OCI-LY3 (cell line): Measurements from ENCODE around the gene CTAG1B.

Experiments
- H2AFZ ChIP-seq: fragments of 200-600, 300-600 bp; shearing (Covaris generic); 2 replicates; pipeline ENCODE4 v1.6.0; 2014; ENCODE audit warnings: antibody characterized with exemption, low read depth, low read length
- H3K27ac ChIP-seq: fragments of 200-600, 300-600 bp; sonication (generic); 2 replicates; pipeline ENCODE4 v1.5.1; 2014; ENCODE audit warnings: mild to moderate bottlenecking, low read length, moderate library complexity, mixed read lengths
- H3K27me3 ChIP-seq: fragments of 200-600, 300-600 bp; sonication (generic); 2 replicates; pipeline ENCODE4 v1.6.1; 2014; ENCODE audit warnings: low read depth, low read length, mixed read lengths
- H3K36me3 ChIP-seq: fragments of 200-600, 300-600 bp; sonication (generic); replicated peaks from 2 replicates; pipeline ENCODE3; 2014; ENCODE audit warnings: low read depth, low read length, mixed read lengths
- H3K4me1 ChIP-seq: fragments of 300-600, 200-600 bp; sonication (generic); 2 replicates; pipeline ENCODE4 v1.6.1; 2014; ENCODE audit warnings: low read length, mixed read lengths
- H3K4me2 ChIP-seq: fragments of 200-600, 300-600 bp; sonication (generic); 2 replicates; pipeline ENCODE4 v1.6.1; 2014; ENCODE audit warnings: low read length, mixed read lengths
- H3K4me3 ChIP-seq: fragments of 300-600, 200-600 bp; sonication (generic); 2 replicates; pipeline ENCODE4 v1.5.1; 2014; ENCODE audit warnings: antibody characterized with exemption, mild to moderate bottlenecking, low read length, moderate library complexity
- H3K79me2 ChIP-seq: fragments of 300-600, 200-600 bp; shearing (Covaris generic); 2 replicates; pipeline ENCODE4 v1.6.1; 2014; ENCODE audit warnings: mild to moderate bottlenecking, low read length, mixed read lengths
- H3K9ac ChIP-seq: fragments of 300-600, 200-600 bp; shearing (Covaris generic); 2 replicates; pipeline ENCODE4 v1.6.0; 2014; ENCODE audit warnings: mild to moderate bottlenecking, low read length, moderate library complexity
- H3K9me3 ChIP-seq: fragments of 200-600, 300-600 bp; shearing (Covaris generic); 2 replicates; pipeline ENCODE4 v1.6.1; 2014; ENCODE audit warnings: low read length, mixed read lengths; ENCODE audit not compliant: insufficient read depth
- H4K20me1 ChIP-seq: fragments of 200-600, 300-600 bp; sonication (generic); 2 replicates; pipeline ENCODE4 v1.6.1; 2016; ENCODE audit warnings: low read length, mixed read lengths; ENCODE audit not compliant: insufficient read depth
- CTCF ChIP-seq: fragments of 200-600, 300-600 bp; sonication (generic); IDR thresholded peaks from 2 replicates; pipeline ENCODE4 v1.5.1; 2014; ENCODE audit warnings: antibody characterized with exemption, low read length, low read depth
- EZH2phosphoT487 ChIP-seq: fragments of 200-600 bp; shearing (Covaris generic); IDR thresholded peaks from 2 replicates; pipeline ENCODE4 v1.6.1; 2018; ENCODE audit warnings: antibody characterized with exemption, mixed run types, low read depth

CTAG1B gene

GRCh38 chrX:154597221-154597620 is 21.9 kb downstream of the CTAG1B start:
- Histone ChIP-seq H3K4me3 (no peak overlapping the region), H3K27me3 (peaks cover 3% of the 10 kb centered on the region; the same call in 1 of the 2 replicates), H4K20me1 (no peaks in the 10 kb centered on the region), H3K9ac (no peak overlapping the region), H3K79me2 (no peaks in the 10 kb centered on the region), H3K4me2 (no peak overlapping the region), H3K36me3 (no peaks in the 10 kb centered on the region), H3K4me1 (no peaks in the 10 kb centered on the region), H2AFZ (no peak overlapping the region), H3K9me3 (no peaks in the 10 kb centered on the region), H3K27ac (no peak overlapping the region)
- TF ChIP-seq CTCF = no peak
- no peak for TF ChIP-seq EZH2phosphoT487

- no peak overlapping the region for H2AFZ ChIP-seq
- H3K27me3 ChIP-seq = peaks cover 3% of the 10 kb centered on the region; the same call in 1 of the 2 replicates
- H4K20me1 ChIP-seq = no peaks in the 10 kb centered on the region
- H3K4me2 ChIP-seq = no peak overlapping the region
- no peaks in the 10 kb centered on the region for H3K36me3 ChIP-seq
- H3K4me3 ChIP-seq = no peak overlapping the region
- TF ChIP-seq CTCF (no peak), EZH2phosphoT487 (no peak)
- no peak overlapping the region for H3K9ac ChIP-seq
- no peaks in the 10 kb centered on the region for H3K9me3 ChIP-seq
- no peak overlapping the region for H3K27ac ChIP-seq
- H3K79me2 ChIP-seq = no peaks in the 10 kb centered on the region
- H3K4me1 ChIP-seq = no peaks in the 10 kb centered on the region
These were observed 22.7 kb downstream of the CTAG1B start for GRCh38 chrX:154596290-154596929.

GRCh38 chrX:154595559-154596249 is 23.4 kb downstream of the CTAG1B start:
- H3K79me2 ChIP-seq = no peaks in the 10 kb centered on the region
- H2AFZ ChIP-seq = no peak overlapping the region
- H3K4me2 ChIP-seq = no peak overlapping the region
- peaks cover 3% of the 10 kb centered on the region; the same call in 1 of the 2 replicates for H3K27me3 ChIP-seq
- H4K20me1 ChIP-seq = no peaks in the 10 kb centered on the region
- H3K36me3 ChIP-seq = no peaks in the 10 kb centered on the region
- H3K4me3 ChIP-seq = no peak overlapping the region
- no peaks in the 10 kb centered on the region for H3K4me1 ChIP-seq
- H3K9me3 ChIP-seq = no peaks in the 10 kb centered on the region
- no peak for TF ChIP-seq CTCF
- TF ChIP-seq EZH2phosphoT487 = no peak
- no peak overlapping the region for H3K9ac ChIP-seq
- no peak overlapping the region for H3K27ac ChIP-seq

GRCh38 chrX:154594491-154594890 is 24.6 kb downstream of the CTAG1B start:
- no peaks in the 10 kb centered on the region for H3K36me3 ChIP-seq

More at GRCh38 chrX:154594491-154594890, 24.6 kb downstream of the CTAG1B start:
- Histone ChIP-seq H3K4me1 (no peaks in the 10 kb centered on the region), H4K20me1 (no peaks in the 10 kb centered on the region), H3K27me3 (peaks cover 3% of the 10 kb centered on the region; the same call in 1 of the 2 replicates), H3K4me3 (no peak overlapping the region), H3K9ac (no peak overlapping the region), H3K4me2 (no peak overlapping the region), H3K27ac (no peak overlapping the region), H3K9me3 (no peaks in the 10 kb centered on the region), H2AFZ (no peak overlapping the region), H3K79me2 (no peaks in the 10 kb centered on the region)
- TF ChIP-seq CTCF = no peak
- TF ChIP-seq EZH2phosphoT487 = no peak
